ENCODE measurements around the gene TTLL6. TPM values are rescaled to one million over a fixed set of nuclear protein-coding genes. Genes with fewer than 3 reads are reported as not detected.

TTLL6 gene
- total and polyA plus RNA-seq, 2 of the 4 experiments (the other 2 are of a cell fraction) = not detected

DNA sequence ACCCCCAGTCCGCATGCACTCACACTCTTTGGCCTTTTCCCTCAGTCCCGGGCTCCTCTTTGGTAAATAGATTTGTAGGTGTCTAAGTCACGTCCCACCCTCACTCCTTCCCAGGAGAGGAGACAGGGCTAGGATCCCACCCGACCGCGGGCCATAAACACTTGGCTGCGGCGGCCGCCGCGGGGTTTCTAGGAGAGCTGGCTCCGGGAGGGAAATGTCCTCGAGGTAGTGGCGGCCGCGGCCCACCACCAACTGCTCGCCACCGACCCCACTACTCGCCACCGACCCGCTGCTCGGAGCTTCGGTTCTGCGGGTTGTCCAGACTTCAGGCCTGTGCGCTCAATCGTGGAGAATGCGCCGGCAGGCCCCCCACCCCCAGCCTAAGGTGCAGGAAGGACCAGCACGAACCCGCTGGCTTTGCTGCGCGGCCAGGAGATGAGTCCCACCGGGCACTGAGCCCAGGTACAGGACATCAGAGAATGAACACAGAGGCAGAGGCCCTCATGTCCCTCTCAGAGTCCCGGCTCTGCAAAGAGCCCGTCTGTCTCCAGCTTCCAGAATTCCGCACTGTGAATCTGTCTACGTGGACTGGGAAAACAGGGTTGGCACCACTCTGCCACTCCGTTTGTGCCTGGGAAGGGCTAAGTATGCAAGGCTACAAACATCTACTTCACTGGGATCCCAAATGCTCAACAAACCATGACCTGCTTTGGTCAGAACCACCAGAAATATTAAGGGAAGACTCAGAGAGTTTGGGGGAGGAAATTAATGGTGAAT lies 91.6 kb downstream of the TTLL6 start:
- Histone ChIP-seq H3K27me3 (ENCODE audit: control insufficient read depth, insufficient read depth, low read length) (peaks cover 95% of the 10 kb centered on the region), H3K4ac (ENCODE audit: low read depth, low read length) (no peak overlapping the region), H3K9me1 (ENCODE audit: insufficient read depth, low read length) (no peaks in the 10 kb centered on the region), H4K20me1 (ENCODE audit: insufficient read depth, low read length) (0 out of 2 replicates have a peak, but pooled peaks cover 19% of the 10 kb centered on the region), H3K4me2 (ENCODE audit: low read depth, low read length) (peak overlapping the region; percentile 50; the same call in 1 of the 2 replicates), H4K5ac (ENCODE audit: low read depth, low read length) (no peak overlapping the region), H3K4me1 (ENCODE audit: control insufficient read depth, insufficient read depth, low read length) (no peaks in the 10 kb centered on the region), H3K18ac (ENCODE audit: low read depth, low read length) (no peak overlapping the region), H3K56ac (ENCODE audit: extremely low read depth, insufficient read depth, low read length) (no peak overlapping the region), H3K23ac (ENCODE audit: low read depth, low read length) (no peak overlapping the region), H3K9me3 (ENCODE audit: control insufficient read depth, insufficient read depth, low read length) (peaks cover 8% of the 10 kb centered on the region; the same call in 1 of the 2 replicates), H4K8ac (ENCODE audit: low read depth in 2 of 2, low read length in 2 of 2) (no peak overlapping the region), H2BK120ac (ENCODE audit: low read depth, low read length) (no peak overlapping the region), H3K36me3 (ENCODE audit: control insufficient read depth, insufficient read depth, low read length) (no peaks in the 10 kb centered on the region), H2AFZ (replicated peaks; ENCODE audit: low read length, poor library complexity) (peak overlapping the region; percentile 9), H2AK9ac (replicated peaks; ENCODE audit: low read depth, low read length, poor library complexity) (no peak overlapping the region), H3K4me3 (ENCODE audit: insufficient read depth, low read depth, low read length) (no peak overlapping the region), H2AK5ac (ENCODE audit: low read depth, low read length) (no peak overlapping the region), H3K27ac (ENCODE audit: insufficient read depth, low read length) (no peak overlapping the region), H2BK5ac (ENCODE audit: low read depth, low read length, poor library complexity, severe bottlenecking) (no peak overlapping the region), H2BK20ac (ENCODE audit: low read depth, low read length) (no peak overlapping the region), H3K79me1 (ENCODE audit: low read depth in 1 of 2, low read length in 2 of 2) (no peaks in the 10 kb centered on the region), H3K14ac (replicated peaks; ENCODE audit: low read depth, low read length) (no peak overlapping the region), H3K9ac (ENCODE audit: low read depth, low read length) (no peak overlapping the region), H4K91ac (ENCODE audit: insufficient read depth, low read depth, low read length) (no peak overlapping the region), H2BK15ac (ENCODE audit: low read depth, low read length) (no peak overlapping the region)
- CTCF ChIA-PET = interaction anchor here (1.1 to 1.9 kb wide), 4 partner anchors 66 to 153 kb away, joined by 3 to 8 read pairs (median 7); no protein-coding TSS in a partner anchor
- in situ Hi-C loops (cut with MboI; ENCODE audit: low sequenced_read_pairs) (loop anchor here (5.0 to 10.0 kb wide), 3 partner anchors 77 to 309 kb away; no protein-coding TSS in a partner anchor), intact Hi-C loops (cut with micrococcal nuclease) (loop anchor here (10.0 kb wide), 1 partner anchor 309 kb away; no protein-coding TSS in a partner anchor), dilution Hi-C loops (cut with HindIII; ENCODE audit: low sequenced_read_pairs, unreplicated experiment) (no loop called here)
- no TSS peak for BruUV-seq (replicated peaks)
- WGBS, 2 experiments (ENCODE audit: extremely low coverage in 2 of 2, insufficient read length in 1 of 2) = 10% methylated on average over 7 of the region's 38 CpGs; no CpG with 5 or more reads in 1 of the 2 experiments
- ATAC-seq (ENCODE audit: low read depth) = no peak
- POLR2A ChIA-PET (ENCODE audit: unreplicated experiment) = no interaction called here
- TF ChIP-seq, protein P1, sequence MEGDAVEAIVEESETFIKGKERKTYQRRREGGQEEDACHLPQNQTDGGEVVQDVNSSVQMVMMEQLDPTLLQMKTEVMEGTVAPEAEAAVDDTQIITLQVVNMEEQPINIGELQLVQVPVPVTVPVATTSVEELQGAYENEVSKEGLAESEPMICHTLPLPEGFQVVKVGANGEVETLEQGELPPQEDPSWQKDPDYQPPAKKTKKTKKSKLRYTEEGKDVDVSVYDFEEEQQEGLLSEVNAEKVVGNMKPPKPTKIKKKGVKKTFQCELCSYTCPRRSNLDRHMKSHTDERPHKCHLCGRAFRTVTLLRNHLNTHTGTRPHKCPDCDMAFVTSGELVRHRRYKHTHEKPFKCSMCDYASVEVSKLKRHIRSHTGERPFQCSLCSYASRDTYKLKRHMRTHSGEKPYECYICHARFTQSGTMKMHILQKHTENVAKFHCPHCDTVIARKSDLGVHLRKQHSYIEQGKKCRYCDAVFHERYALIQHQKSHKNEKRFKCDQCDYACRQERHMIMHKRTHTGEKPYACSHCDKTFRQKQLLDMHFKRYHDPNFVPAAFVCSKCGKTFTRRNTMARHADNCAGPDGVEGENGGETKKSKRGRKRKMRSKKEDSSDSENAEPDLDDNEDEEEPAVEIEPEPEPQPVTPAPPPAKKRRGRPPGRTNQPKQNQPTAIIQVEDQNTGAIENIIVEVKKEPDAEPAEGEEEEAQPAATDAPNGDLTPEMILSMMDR (conservative IDR thresholded peaks at IDR 0.05; ENCODE audit: low read depth, low read length) = no peak
- TF ChIP-seq POLR2A (IDR thresholded peaks at IDR 0.05; ENCODE audit: low read depth, low read length) (no peak), SMC3 (IDR thresholded peaks at IDR 0.05; ENCODE audit: low read depth, low read length) (no peak), CEBPB (IDR thresholded peaks at IDR 0.05; ENCODE audit: low read depth, low read length) (no peak), RAD21 (IDR thresholded peaks at IDR 0.05; ENCODE audit: low read length) (no peak)
- DNase-seq = no peak
